GM23338 (cell line): Measurements from ENCODE around the gene TCF7L1.

Source experiments
- CREB1 ChIP-seq: fragments of 250-450 bp; sonication (Bioruptor Pico); IDR thresholded peaks from 2 replicates; pipeline ENCODE4 v1.5.0; 2020; ENCODE audit warnings: low read depth, mild to moderate bottlenecking, moderate library complexity
- EZH2 ChIP-seq: fragments of 200-600 bp; sonication (generic); IDR thresholded peaks from one replicate; pipeline ENCODE4 v1.8.0; 2017; ENCODE audit warnings: antibody characterized with exemption, mild to moderate bottlenecking, low read depth; ENCODE audit not compliant: unreplicated experiment
- EZH2phosphoT487 ChIP-seq: fragments of 200-600 bp; sonication (generic); IDR thresholded peaks from one replicate; pipeline ENCODE4 v1.8.1; 2018; ENCODE audit warnings: antibody characterized with exemption; ENCODE audit not compliant: unreplicated experiment
- JUNB ChIP-seq: IDR thresholded peaks from one replicate; pipeline ENCODE4 v1.6.1; 2016; ENCODE audit warnings: antibody characterized with exemption; ENCODE audit not compliant: unreplicated experiment
- NANOG ChIP-seq: IDR thresholded peaks from 2 replicates; pipeline ENCODE4 v1.6.1; 2016; ENCODE audit warnings: antibody characterized with exemption, borderline replicate concordance
- POLR2AphosphoS5 ChIP-seq: IDR thresholded peaks from 2 replicates; pipeline ENCODE4 v1.6.1; 2016; ENCODE audit warnings: antibody characterized with exemption, low read depth
- STAT1 ChIP-seq: IDR thresholded peaks from one replicate; pipeline ENCODE4 v1.6.1; 2016; ENCODE audit warnings: antibody characterized with exemption; ENCODE audit not compliant: unreplicated experiment
- ZNF114 ChIP-seq: fragments of 250-450 bp; sonication (Bioruptor Pico); IDR thresholded peaks from 2 replicates; pipeline ENCODE4 v1.5.0; 2020; ENCODE audit warnings: mild to moderate bottlenecking, moderate library complexity
- ZNF331 ChIP-seq: fragments of 250-450 bp; sonication (Bioruptor Pico); IDR thresholded peaks from 2 replicates; pipeline ENCODE4 v1.5.0; 2020; ENCODE audit warnings: low read depth, mild to moderate bottlenecking, moderate library complexity
- TF ChIP-seq, protein P1 (sequence below), 2 experiments: fragments of 200-600 bp in 1 of 2; sonication (generic) in 1 of 2; conservative IDR thresholded peaks; 2 replicates each; pipeline versions ENCODE4 v1.5.1 to v1.6.1; 2016 to 2017; ENCODE audit warnings: antibody characterized with exemption in 2 of 2, low read depth in 2 of 2, mild to moderate bottlenecking in 2 of 2, moderate library complexity in 1 of 2
- TF ChIP-seq, protein P2 (sequence below): IDR thresholded peaks from one replicate; pipeline ENCODE4 v1.6.1; 2018; ENCODE audit warnings: antibody characterized with exemption; ENCODE audit not compliant: unreplicated experiment
- TF ChIP-seq, protein P3 (sequence below): IDR thresholded peaks from 2 replicates; pipeline ENCODE4 v1.6.1; 2016; ENCODE audit warnings: antibody characterized with exemption
- TF ChIP-seq, protein P4 (sequence below): fragments of 250-450 bp; sonication (Bioruptor Pico); IDR thresholded peaks from 2 replicates; pipeline ENCODE4 v1.5.0; 2020; ENCODE audit warnings: mild to moderate bottlenecking, moderate library complexity

DNA sequence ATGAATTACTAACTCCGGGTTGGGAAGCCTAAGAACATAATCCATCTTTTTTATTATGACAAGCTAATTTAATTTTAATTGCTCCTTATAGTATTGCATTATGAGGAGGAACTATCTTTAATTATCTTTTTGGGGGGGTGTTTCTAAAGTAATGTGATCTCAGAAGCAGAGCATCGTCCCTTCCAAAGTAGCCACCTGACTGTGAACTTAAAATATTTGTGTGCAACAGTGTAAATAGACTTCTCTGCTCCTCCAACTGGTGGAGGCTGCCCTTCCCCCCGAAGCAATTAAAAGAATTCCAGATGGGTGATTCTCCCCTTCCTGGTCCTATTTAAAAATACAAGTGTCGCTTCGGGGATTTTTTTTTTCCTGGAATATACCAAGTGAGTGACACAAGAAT is 55.7 kb downstream of the TCF7L1 start:
- TF ChIP-seq EZH2phosphoT487 (no peak), POLR2AphosphoS5 (no peak), CREB1 (CRISPR knock-in tag) (no peak), EZH2 (no peak), ZNF331 (CRISPR knock-in tag) (no peak), JUNB (no peak), STAT1 (no peak), ZNF114 (CRISPR knock-in tag) (no peak), NANOG (no peak)
- TF ChIP-seq, protein P1, sequence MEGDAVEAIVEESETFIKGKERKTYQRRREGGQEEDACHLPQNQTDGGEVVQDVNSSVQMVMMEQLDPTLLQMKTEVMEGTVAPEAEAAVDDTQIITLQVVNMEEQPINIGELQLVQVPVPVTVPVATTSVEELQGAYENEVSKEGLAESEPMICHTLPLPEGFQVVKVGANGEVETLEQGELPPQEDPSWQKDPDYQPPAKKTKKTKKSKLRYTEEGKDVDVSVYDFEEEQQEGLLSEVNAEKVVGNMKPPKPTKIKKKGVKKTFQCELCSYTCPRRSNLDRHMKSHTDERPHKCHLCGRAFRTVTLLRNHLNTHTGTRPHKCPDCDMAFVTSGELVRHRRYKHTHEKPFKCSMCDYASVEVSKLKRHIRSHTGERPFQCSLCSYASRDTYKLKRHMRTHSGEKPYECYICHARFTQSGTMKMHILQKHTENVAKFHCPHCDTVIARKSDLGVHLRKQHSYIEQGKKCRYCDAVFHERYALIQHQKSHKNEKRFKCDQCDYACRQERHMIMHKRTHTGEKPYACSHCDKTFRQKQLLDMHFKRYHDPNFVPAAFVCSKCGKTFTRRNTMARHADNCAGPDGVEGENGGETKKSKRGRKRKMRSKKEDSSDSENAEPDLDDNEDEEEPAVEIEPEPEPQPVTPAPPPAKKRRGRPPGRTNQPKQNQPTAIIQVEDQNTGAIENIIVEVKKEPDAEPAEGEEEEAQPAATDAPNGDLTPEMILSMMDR (conservative IDR thresholded peaks at IDR 0.05; ENCODE audit: low read depth in 2 of 2) = no peak
- TF ChIP-seq, protein P2, sequence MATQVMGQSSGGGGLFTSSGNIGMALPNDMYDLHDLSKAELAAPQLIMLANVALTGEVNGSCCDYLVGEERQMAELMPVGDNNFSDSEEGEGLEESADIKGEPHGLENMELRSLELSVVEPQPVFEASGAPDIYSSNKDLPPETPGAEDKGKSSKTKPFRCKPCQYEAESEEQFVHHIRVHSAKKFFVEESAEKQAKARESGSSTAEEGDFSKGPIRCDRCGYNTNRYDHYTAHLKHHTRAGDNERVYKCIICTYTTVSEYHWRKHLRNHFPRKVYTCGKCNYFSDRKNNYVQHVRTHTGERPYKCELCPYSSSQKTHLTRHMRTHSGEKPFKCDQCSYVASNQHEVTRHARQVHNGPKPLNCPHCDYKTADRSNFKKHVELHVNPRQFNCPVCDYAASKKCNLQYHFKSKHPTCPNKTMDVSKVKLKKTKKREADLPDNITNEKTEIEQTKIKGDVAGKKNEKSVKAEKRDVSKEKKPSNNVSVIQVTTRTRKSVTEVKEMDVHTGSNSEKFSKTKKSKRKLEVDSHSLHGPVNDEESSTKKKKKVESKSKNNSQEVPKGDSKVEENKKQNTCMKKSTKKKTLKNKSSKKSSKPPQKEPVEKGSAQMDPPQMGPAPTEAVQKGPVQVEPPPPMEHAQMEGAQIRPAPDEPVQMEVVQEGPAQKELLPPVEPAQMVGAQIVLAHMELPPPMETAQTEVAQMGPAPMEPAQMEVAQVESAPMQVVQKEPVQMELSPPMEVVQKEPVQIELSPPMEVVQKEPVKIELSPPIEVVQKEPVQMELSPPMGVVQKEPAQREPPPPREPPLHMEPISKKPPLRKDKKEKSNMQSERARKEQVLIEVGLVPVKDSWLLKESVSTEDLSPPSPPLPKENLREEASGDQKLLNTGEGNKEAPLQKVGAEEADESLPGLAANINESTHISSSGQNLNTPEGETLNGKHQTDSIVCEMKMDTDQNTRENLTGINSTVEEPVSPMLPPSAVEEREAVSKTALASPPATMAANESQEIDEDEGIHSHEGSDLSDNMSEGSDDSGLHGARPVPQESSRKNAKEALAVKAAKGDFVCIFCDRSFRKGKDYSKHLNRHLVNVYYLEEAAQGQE = no peak
- TF ChIP-seq, protein P3, sequence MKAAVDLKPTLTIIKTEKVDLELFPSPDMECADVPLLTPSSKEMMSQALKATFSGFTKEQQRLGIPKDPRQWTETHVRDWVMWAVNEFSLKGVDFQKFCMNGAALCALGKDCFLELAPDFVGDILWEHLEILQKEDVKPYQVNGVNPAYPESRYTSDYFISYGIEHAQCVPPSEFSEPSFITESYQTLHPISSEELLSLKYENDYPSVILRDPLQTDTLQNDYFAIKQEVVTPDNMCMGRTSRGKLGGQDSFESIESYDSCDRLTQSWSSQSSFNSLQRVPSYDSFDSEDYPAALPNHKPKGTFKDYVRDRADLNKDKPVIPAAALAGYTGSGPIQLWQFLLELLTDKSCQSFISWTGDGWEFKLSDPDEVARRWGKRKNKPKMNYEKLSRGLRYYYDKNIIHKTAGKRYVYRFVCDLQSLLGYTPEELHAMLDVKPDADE = no peak
- TF ChIP-seq, protein P4, sequence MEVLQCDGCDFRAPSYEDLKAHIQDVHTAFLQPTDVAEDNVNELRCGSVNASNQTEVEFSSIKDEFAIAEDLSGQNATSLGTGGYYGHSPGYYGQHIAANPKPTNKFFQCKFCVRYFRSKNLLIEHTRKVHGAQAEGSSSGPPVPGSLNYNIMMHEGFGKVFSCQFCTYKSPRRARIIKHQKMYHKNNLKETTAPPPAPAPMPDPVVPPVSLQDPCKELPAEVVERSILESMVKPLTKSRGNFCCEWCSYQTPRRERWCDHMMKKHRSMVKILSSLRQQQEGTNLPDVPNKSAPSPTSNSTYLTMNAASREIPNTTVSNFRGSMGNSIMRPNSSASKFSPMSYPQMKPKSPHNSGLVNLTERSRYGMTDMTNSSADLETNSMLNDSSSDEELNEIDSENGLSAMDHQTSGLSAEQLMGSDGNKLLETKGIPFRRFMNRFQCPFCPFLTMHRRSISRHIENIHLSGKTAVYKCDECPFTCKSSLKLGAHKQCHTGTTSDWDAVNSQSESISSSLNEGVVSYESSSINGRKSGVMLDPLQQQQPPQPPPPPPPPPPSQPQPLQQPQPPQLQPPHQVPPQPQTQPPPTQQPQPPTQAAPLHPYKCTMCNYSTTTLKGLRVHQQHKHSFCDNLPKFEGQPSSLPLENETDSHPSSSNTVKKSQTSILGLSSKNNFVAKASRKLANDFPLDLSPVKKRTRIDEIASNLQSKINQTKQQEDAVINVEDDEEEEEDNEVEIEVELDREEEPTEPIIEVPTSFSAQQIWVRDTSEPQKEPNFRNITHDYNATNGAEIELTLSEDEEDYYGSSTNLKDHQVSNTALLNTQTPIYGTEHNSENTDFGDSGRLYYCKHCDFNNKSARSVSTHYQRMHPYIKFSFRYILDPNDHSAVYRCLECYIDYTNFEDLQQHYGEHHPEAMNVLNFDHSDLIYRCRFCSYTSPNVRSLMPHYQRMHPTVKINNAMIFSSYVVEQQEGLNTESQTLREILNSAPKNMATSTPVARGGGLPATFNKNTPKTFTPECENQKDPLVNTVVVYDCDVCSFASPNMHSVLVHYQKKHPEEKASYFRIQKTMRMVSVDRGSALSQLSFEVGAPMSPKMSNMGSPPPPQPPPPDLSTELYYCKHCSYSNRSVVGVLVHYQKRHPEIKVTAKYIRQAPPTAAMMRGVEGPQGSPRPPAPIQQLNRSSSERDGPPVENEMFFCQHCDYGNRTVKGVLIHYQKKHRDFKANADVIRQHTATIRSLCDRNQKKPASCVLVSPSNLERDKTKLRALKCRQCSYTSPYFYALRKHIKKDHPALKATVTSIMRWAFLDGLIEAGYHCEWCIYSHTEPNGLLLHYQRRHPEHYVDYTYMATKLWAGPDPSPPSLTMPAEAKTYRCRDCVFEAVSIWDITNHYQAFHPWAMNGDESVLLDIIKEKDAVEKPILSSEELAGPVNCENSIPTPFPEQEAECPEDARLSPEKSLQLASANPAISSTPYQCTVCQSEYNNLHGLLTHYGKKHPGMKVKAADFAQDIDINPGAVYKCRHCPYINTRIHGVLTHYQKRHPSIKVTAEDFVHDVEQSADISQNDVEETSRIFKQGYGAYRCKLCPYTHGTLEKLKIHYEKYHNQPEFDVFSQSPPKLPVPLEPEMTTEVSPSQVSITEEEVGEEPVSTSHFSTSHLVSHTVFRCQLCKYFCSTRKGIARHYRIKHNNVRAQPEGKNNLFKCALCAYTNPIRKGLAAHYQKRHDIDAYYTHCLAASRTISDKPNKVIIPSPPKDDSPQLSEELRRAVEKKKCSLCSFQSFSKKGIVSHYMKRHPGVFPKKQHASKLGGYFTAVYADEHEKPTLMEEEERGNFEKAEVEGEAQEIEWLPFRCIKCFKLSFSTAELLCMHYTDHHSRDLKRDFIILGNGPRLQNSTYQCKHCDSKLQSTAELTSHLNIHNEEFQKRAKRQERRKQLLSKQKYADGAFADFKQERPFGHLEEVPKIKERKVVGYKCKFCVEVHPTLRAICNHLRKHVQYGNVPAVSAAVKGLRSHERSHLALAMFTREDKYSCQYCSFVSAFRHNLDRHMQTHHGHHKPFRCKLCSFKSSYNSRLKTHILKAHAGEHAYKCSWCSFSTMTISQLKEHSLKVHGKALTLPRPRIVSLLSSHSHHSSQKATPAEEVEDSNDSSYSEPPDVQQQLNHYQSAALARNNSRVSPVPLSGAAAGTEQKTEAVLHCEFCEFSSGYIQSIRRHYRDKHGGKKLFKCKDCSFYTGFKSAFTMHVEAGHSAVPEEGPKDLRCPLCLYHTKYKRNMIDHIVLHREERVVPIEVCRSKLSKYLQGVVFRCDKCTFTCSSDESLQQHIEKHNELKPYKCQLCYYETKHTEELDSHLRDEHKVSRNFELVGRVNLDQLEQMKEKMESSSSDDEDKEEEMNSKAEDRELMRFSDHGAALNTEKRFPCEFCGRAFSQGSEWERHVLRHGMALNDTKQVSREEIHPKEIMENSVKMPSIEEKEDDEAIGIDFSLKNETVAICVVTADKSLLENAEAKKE (CRISPR knock-in tag) = no peak
